SK-N-MC (cell line): ENCODE data around the gene PDS5A.

Experiments
- EZH2 ChIP-seq: fragments of 200-600 bp; sonication (generic); IDR thresholded peaks from one replicate; pipeline ENCODE4 v1.6.1; 2017; ENCODE audit warnings: antibody characterized with exemption
- FOXP2 ChIP-seq: optimal IDR thresholded peaks from 2 replicates; pipeline ENCODE3; 2011; ENCODE audit warnings: mild to moderate bottlenecking, moderate library complexity; ENCODE audit not compliant: insufficient read depth; ENCODE audit errors: extremely low read length, control extremely low read depth
- POLR2AphosphoS5 ChIP-seq: IDR thresholded peaks from 2 replicates; pipeline ENCODE4 v1.6.1; 2012; ENCODE audit warnings: mild to moderate bottlenecking, low read depth, low read length, borderline replicate concordance

GRCh38 chr4:39893693-39894072 lies 84.0 kb downstream of the PDS5A start:
- no peak for TF ChIP-seq POLR2AphosphoS5
- TF ChIP-seq EZH2, result no peak
- no peak for TF ChIP-seq FOXP2
